ENCODE measurements around the gene ZSWIM1. TPM values are rescaled to one million over a fixed set of nuclear protein-coding genes. Genes with fewer than 3 reads are reported as not detected.

Gene ZSWIM1
- total and polyA plus RNA-seq, 2 of the 13 experiments (the other 11 are each of a cell fraction or from before 2014, with no cell fraction given) = 9.5 to 11.7 TPM

- TF ChIP-seq TIGD3 (CRISPR knock-in tag; IDR thresholded peaks at IDR 0.05; ENCODE audit: borderline replicate concordance) (no peak), ZNF354B (CRISPR knock-in tag; IDR thresholded peaks at IDR 0.05) (no peak), ZNF746 (CRISPR knock-in tag; IDR thresholded peaks at IDR 0.05) (no peak), HMG20B (CRISPR knock-in tag; conservative IDR thresholded peaks at IDR 0.05) (0 out of 2 replicates have a peak, but pooled peaks have one; percentile 24), GLI4 (CRISPR knock-in tag; IDR thresholded peaks at IDR 0.05; ENCODE audit: borderline replicate concordance) (peak; percentile 91), TBX3 (IDR thresholded peaks at IDR 0.05; ENCODE audit: borderline replicate concordance) (no peak; the same call in 1 of the 2 replicates), KAT8 (CRISPR knock-in tag; IDR thresholded peaks at IDR 0.05) (peak; percentile 94), ZFP36L2 (CRISPR knock-in tag; IDR thresholded peaks at IDR 0.05) (no peak), HES4 (CRISPR knock-in tag; IDR thresholded peaks at IDR 0.05; ENCODE audit: borderline replicate concordance) (peak; percentile 54; the same call in 1 of the 2 replicates), PRPF4 (IDR thresholded peaks at IDR 0.05; ENCODE audit: low read depth, low read length, poor library complexity, severe bottlenecking) (no peak), GMEB1 (CRISPR knock-in tag; IDR thresholded peaks at IDR 0.05; ENCODE audit: borderline replicate concordance) (no peak; the same call in 1 of the 2 replicates)
- TF ChIP-seq, protein P1, sequence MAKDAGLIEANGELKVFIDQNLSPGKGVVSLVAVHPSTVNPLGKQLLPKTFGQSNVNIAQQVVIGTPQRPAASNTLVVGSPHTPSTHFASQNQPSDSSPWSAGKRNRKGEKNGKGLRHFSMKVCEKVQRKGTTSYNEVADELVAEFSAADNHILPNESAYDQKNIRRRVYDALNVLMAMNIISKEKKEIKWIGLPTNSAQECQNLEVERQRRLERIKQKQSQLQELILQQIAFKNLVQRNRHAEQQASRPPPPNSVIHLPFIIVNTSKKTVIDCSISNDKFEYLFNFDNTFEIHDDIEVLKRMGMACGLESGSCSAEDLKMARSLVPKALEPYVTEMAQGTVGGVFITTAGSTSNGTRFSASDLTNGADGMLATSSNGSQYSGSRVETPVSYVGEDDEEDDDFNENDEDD (CRISPR knock-in tag; IDR thresholded peaks at IDR 0.05; ENCODE audit: borderline replicate concordance) = peak; percentile 67; the same call in 1 of the 2 replicates
Observed at GRCh38 chr20:45880988-45881788, at the start of gene ZSWIM1 (continued).
